OCI-LY1 (cell line): Measurements from ENCODE around the gene RBM26.

Experiments used
- CTCF ChIP-seq: fragments of 200-600 bp; sonication (generic), shearing (Covaris generic); IDR thresholded peaks from 2 replicates; pipeline ENCODE4 v1.5.1; 2017; ENCODE audit warnings: mild to moderate bottlenecking, antibody characterized with exemption, low read length, moderate library complexity, mixed read lengths
- EZH2 ChIP-seq: fragments of 200-600 bp; sonication (generic), shearing (Covaris generic); IDR thresholded peaks from 2 replicates; pipeline ENCODE4 v1.8.0; 2017; ENCODE audit warnings: borderline replicate concordance, mixed run types, mild to moderate bottlenecking, antibody characterized with exemption, low read length, moderate library complexity, mixed read lengths

- no peak for TF ChIP-seq CTCF
- no peak for TF ChIP-seq EZH2
These were observed 26.0 kb upstream of the RBM26 start for GRCh38 chr13:79432086-79432485.
